ENCODE measurements around the gene VGLL4. TPM values are rescaled to one million over a fixed set of nuclear protein-coding genes. Genes with fewer than 3 reads are reported as not detected.

VGLL4 gene
- total and polyA plus RNA-seq, 2 donors (not counting 1 experiment from before 2014, with no cell fraction given): 25.8 to 29.0 TPM

Small RNA genes within 50 kb of the gene (small RNA-seq; reads per million reads assigned to genes)
- not detected for gene AC022001.1 (ENCODE audit: insufficient read length, low read depth, low replicate concordance)

Other genes starting within 250 kb of the VGLL4 start
- 52.3 and 54.2 TPM in 2 replicates for gene TAMM41, start 203.0 kb upstream of the VGLL4 start, total RNA-seq
- 27.4 and 36.1 TPM in 2 replicates for gene TAMM41, start 203.0 kb upstream of the VGLL4 start, polyA plus RNA-seq

Measured in B cell (primary cell).